ENCODE results near the gene LRMDA.

The LRMDA gene

GRCh38 chr10:76080451-76080850 lies 649.0 kb downstream of the LRMDA start:
- no peak overlapping the region for H3K4me3 ChIP-seq (ENCODE audit: low read length)
- H3K4me1 ChIP-seq (ENCODE audit: insufficient read depth, low read length), result no peaks in the 10 kb centered on the region
- no peaks in the 10 kb centered on the region for H3K27me3 ChIP-seq (ENCODE audit: insufficient read depth, low read length)
- H2AFZ ChIP-seq (ENCODE audit: low read depth, low read length), result no peak overlapping the region
- H3K9me3 ChIP-seq (ENCODE audit: low read length), result no peaks in the 10 kb centered on the region
- no peaks in the 10 kb centered on the region for H3K36me3 ChIP-seq (ENCODE audit: insufficient read depth, low read length)

- no peaks in the 10 kb centered on the region for H3K27me3 ChIP-seq (ENCODE audit: insufficient read depth, low read length)
- no peak overlapping the region for H2AFZ ChIP-seq (ENCODE audit: low read depth, low read length)
- H3K4me3 ChIP-seq (ENCODE audit: low read length), result no peak overlapping the region
- no peaks in the 10 kb centered on the region for H3K36me3 ChIP-seq (ENCODE audit: insufficient read depth, low read length)
- no peaks in the 10 kb centered on the region for H3K9me3 ChIP-seq (ENCODE audit: low read length)
- H3K4me1 ChIP-seq (ENCODE audit: insufficient read depth, low read length), result no peaks in the 10 kb centered on the region
These were observed 649.6 kb downstream of the LRMDA start for GRCh38 chr10:76080991-76081390.

GRCh38 chr10:76082232-76082631 lies 650.8 kb downstream of the LRMDA start:
- H3K36me3 ChIP-seq (ENCODE audit: insufficient read depth, low read length), result no peaks in the 10 kb centered on the region
- no peak overlapping the region for H3K4me3 ChIP-seq (ENCODE audit: low read length)

GRCh38 chr10:76082956-76083355 lies 651.5 kb downstream of the LRMDA start:
- H3K4me3 ChIP-seq (ENCODE audit: low read length), result no peak overlapping the region
- H3K27me3 ChIP-seq (ENCODE audit: insufficient read depth, low read length), result no peaks in the 10 kb centered on the region
- H3K4me1 ChIP-seq (ENCODE audit: insufficient read depth, low read length), result no peaks in the 10 kb centered on the region
- H2AFZ ChIP-seq (ENCODE audit: low read depth, low read length), result no peak overlapping the region
- no peaks in the 10 kb centered on the region for H3K36me3 ChIP-seq (ENCODE audit: insufficient read depth, low read length)
- H3K9me3 ChIP-seq (ENCODE audit: low read length), result no peaks in the 10 kb centered on the region

More at GRCh38 chr10:76082232-76082631, 650.8 kb downstream of the LRMDA start:
- Histone ChIP-seq H3K27me3 (ENCODE audit: insufficient read depth, low read length) (no peaks in the 10 kb centered on the region), H3K4me1 (ENCODE audit: insufficient read depth, low read length) (no peaks in the 10 kb centered on the region), H2AFZ (ENCODE audit: low read depth, low read length) (no peak overlapping the region), H3K9me3 (ENCODE audit: low read length) (no peaks in the 10 kb centered on the region)

- H3K4me3 ChIP-seq (ENCODE audit: low read length), result no peak overlapping the region
- no peak overlapping the region for H2AFZ ChIP-seq (ENCODE audit: low read depth, low read length)
- H3K4me1 ChIP-seq (ENCODE audit: insufficient read depth, low read length), result no peaks in the 10 kb centered on the region
- H3K9me3 ChIP-seq (ENCODE audit: low read length), result no peaks in the 10 kb centered on the region
- no peaks in the 10 kb centered on the region for H3K27me3 ChIP-seq (ENCODE audit: insufficient read depth, low read length)
- H3K36me3 ChIP-seq (ENCODE audit: insufficient read depth, low read length), result no peaks in the 10 kb centered on the region
These were observed 653.8 kb downstream of the LRMDA start for GRCh38 chr10:76085002-76085816.

GRCh38 chr10:76085817-76086167 lies 654.4 kb downstream of the LRMDA start:
- Histone ChIP-seq H3K27me3 (ENCODE audit: insufficient read depth, low read length) (no peaks in the 10 kb centered on the region), H3K9me3 (ENCODE audit: low read length) (no peaks in the 10 kb centered on the region), H3K4me1 (ENCODE audit: insufficient read depth, low read length) (no peaks in the 10 kb centered on the region), H3K4me3 (ENCODE audit: low read length) (no peak overlapping the region), H3K36me3 (ENCODE audit: insufficient read depth, low read length) (no peaks in the 10 kb centered on the region), H2AFZ (ENCODE audit: low read depth, low read length) (no peak overlapping the region)

GRCh38 chr10:76086170-76086760 lies 654.8 kb downstream of the LRMDA start:
- H3K36me3 ChIP-seq (ENCODE audit: insufficient read depth, low read length), result no peaks in the 10 kb centered on the region
- H2AFZ ChIP-seq (ENCODE audit: low read depth, low read length), result no peak overlapping the region
- H3K9me3 ChIP-seq (ENCODE audit: low read length), result no peaks in the 10 kb centered on the region
- no peaks in the 10 kb centered on the region for H3K4me1 ChIP-seq (ENCODE audit: insufficient read depth, low read length)
- no peaks in the 10 kb centered on the region for H3K27me3 ChIP-seq (ENCODE audit: insufficient read depth, low read length)
- H3K4me3 ChIP-seq (ENCODE audit: low read length), result no peak overlapping the region

- no peak overlapping the region for H2AFZ ChIP-seq (ENCODE audit: low read depth, low read length)
- H3K9me3 ChIP-seq (ENCODE audit: low read length), result no peaks in the 10 kb centered on the region
- H3K27me3 ChIP-seq (ENCODE audit: insufficient read depth, low read length), result no peaks in the 10 kb centered on the region
- no peaks in the 10 kb centered on the region for H3K36me3 ChIP-seq (ENCODE audit: insufficient read depth, low read length)
- H3K4me1 ChIP-seq (ENCODE audit: insufficient read depth, low read length), result no peaks in the 10 kb centered on the region
- H3K4me3 ChIP-seq (ENCODE audit: low read length), result no peak overlapping the region
These were observed 655.6 kb downstream of the LRMDA start for GRCh38 chr10:76086761-76087639.

- no peak overlapping the region for H2AFZ ChIP-seq (ENCODE audit: low read depth, low read length)
- no peaks in the 10 kb centered on the region for H3K4me1 ChIP-seq (ENCODE audit: insufficient read depth, low read length)
- no peaks in the 10 kb centered on the region for H3K36me3 ChIP-seq (ENCODE audit: insufficient read depth, low read length)
- H3K27me3 ChIP-seq (ENCODE audit: insufficient read depth, low read length), result no peaks in the 10 kb centered on the region
- H3K9me3 ChIP-seq (ENCODE audit: low read length), result no peaks in the 10 kb centered on the region
- H3K4me3 ChIP-seq (ENCODE audit: low read length), result no peak overlapping the region
These were observed 656.6 kb downstream of the LRMDA start for GRCh38 chr10:76088008-76088407.

- Histone ChIP-seq H3K9me3 (ENCODE audit: low read length) (no peaks in the 10 kb centered on the region), H3K4me1 (ENCODE audit: insufficient read depth, low read length) (no peaks in the 10 kb centered on the region), H3K36me3 (ENCODE audit: insufficient read depth, low read length) (no peaks in the 10 kb centered on the region), H3K27me3 (ENCODE audit: insufficient read depth, low read length) (no peaks in the 10 kb centered on the region), H3K4me3 (ENCODE audit: low read length) (no peak overlapping the region), H2AFZ (ENCODE audit: low read depth, low read length) (no peak overlapping the region)
These were observed 657.6 kb downstream of the LRMDA start for GRCh38 chr10:76088980-76089379.

GRCh38 chr10:76089556-76090180 lies 658.2 kb downstream of the LRMDA start:
- Histone ChIP-seq H3K4me1 (ENCODE audit: insufficient read depth, low read length) (no peaks in the 10 kb centered on the region), H3K9me3 (ENCODE audit: low read length) (no peaks in the 10 kb centered on the region), H2AFZ (ENCODE audit: low read depth, low read length) (no peak overlapping the region), H3K4me3 (ENCODE audit: low read length) (no peak overlapping the region), H3K27me3 (ENCODE audit: insufficient read depth, low read length) (no peaks in the 10 kb centered on the region), H3K36me3 (ENCODE audit: insufficient read depth, low read length) (no peaks in the 10 kb centered on the region)

- no peaks in the 10 kb centered on the region for H3K9me3 ChIP-seq (ENCODE audit: low read length)
- no peak overlapping the region for H2AFZ ChIP-seq (ENCODE audit: low read depth, low read length)
- no peak overlapping the region for H3K4me3 ChIP-seq (ENCODE audit: low read length)
- H3K4me1 ChIP-seq (ENCODE audit: insufficient read depth, low read length), result no peaks in the 10 kb centered on the region
- no peaks in the 10 kb centered on the region for H3K36me3 ChIP-seq (ENCODE audit: insufficient read depth, low read length)
- H3K27me3 ChIP-seq (ENCODE audit: insufficient read depth, low read length), result no peaks in the 10 kb centered on the region
These were observed 660.5 kb downstream of the LRMDA start for GRCh38 chr10:76091926-76092325.

- H2AFZ ChIP-seq (ENCODE audit: low read depth, low read length), result no peak overlapping the region
- no peaks in the 10 kb centered on the region for H3K9me3 ChIP-seq (ENCODE audit: low read length)
- no peak overlapping the region for H3K4me3 ChIP-seq (ENCODE audit: low read length)
- no peaks in the 10 kb centered on the region for H3K36me3 ChIP-seq (ENCODE audit: insufficient read depth, low read length)
- peaks cover 3% of the 10 kb centered on the region for H3K4me1 ChIP-seq (ENCODE audit: insufficient read depth, low read length)
- no peaks in the 10 kb centered on the region for H3K27me3 ChIP-seq (ENCODE audit: insufficient read depth, low read length)
These were observed 675.2 kb downstream of the LRMDA start for GRCh38 chr10:76106611-76107010.
